Progenitor cell of endocrine pancreas (in vitro differentiated cells): ENCODE data around the gene TPST2. TPM values are rescaled to one million over a fixed set of nuclear protein-coding genes. Genes with fewer than 3 reads are reported as not detected.
"Not testable (repeated sequence)": the region's sequence is repeated elsewhere in the genome, so short reads cannot be mapped to it uniquely, and the experiment has no call there.

Experiments used
- DNase-seq: peaks from one replicate; pipeline ENCODE4 v3.0.0; 2021; ENCODE audit warnings: low spot score; ENCODE audit not compliant: unreplicated experiment
- H3K27ac Mint-ChIP-seq: 2 replicates; pipeline ENCODE4 v1.8.0; 2021; ENCODE audit warnings: mild to moderate bottlenecking, moderate library complexity, mixed read lengths
- H3K27me3 Mint-ChIP-seq: 2 replicates; pipeline ENCODE4 v1.8.0; 2021; ENCODE audit warnings: mixed read lengths
- H3K36me3 Mint-ChIP-seq: 2 replicates; pipeline ENCODE4 v1.8.0; 2022; ENCODE audit warnings: mixed read lengths; ENCODE audit not compliant: insufficient read depth
- H3K4me1 Mint-ChIP-seq: 2 replicates; pipeline ENCODE4 v1.8.0; 2021; ENCODE audit warnings: low read depth, mixed read lengths
- H3K4me3 Mint-ChIP-seq: 2 replicates; pipeline ENCODE4 v1.8.0; 2021; ENCODE audit warnings: low read depth, mild to moderate bottlenecking, moderate library complexity, mixed read lengths
- H3K9me3 Mint-ChIP-seq: 2 replicates; pipeline ENCODE4 v1.8.0; 2021; ENCODE audit warnings: low read depth, mixed read lengths
- total RNA-seq: library from RNA; stranded (reverse); gene quantifications from 2 replicates; pipeline ENCODE4 v1.2.1, GENCODE V29; 2021
- TF ChIP-seq, protein P1 (sequence below): fragments of 200-600 bp; sonication (generic); IDR thresholded peaks from one replicate; pipeline ENCODE4 v1.5.0; 2021; ENCODE audit warnings: antibody characterized with exemption, mild to moderate bottlenecking; ENCODE audit not compliant: unreplicated experiment

TPST2 gene
- total RNA-seq, 1 donor from 2014 or later: 19.1 TPM

DNA sequence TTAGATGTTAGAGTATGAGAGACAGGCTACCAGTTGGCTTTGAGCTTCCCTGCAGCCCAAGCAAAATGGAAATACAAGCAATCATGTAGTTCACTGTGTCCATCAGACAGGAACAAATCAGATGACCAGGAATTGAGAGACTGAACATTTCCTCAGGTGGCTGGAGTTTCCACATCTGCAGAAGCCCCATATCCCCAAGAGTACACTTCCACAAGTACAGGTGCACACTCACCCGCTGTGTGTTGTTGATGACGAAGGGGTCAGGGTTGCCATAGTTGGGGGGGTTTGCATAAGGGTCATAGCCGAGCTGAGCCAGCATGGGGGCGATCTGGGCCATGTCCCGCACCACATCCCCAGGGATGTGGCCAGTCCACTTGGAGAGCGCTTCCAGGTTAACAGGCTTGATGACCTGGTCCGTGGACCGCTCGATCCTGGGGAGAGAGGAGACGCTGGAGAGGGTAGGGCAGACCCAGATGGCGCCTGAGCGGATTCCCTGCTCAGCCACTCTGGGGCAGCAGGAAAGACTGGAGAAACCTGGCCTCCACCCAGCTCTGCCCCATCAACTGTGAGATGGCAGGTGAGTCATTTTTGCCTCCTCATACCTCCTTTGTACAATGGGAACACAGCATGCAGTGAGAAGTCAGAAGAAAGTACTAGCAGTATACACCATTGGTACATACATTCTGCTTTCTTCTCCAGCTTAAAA is 53.7 kb downstream of the TPST2 start:
- H3K4me3 Mint-ChIP-seq: no peak overlapping the region
- no peak overlapping the region for H3K27ac Mint-ChIP-seq
- H3K36me3 Mint-ChIP-seq: peaks cover 2% of the 10 kb centered on the region
- H3K27me3 Mint-ChIP-seq: no peaks in the 10 kb centered on the region
- TF ChIP-seq, protein P1, sequence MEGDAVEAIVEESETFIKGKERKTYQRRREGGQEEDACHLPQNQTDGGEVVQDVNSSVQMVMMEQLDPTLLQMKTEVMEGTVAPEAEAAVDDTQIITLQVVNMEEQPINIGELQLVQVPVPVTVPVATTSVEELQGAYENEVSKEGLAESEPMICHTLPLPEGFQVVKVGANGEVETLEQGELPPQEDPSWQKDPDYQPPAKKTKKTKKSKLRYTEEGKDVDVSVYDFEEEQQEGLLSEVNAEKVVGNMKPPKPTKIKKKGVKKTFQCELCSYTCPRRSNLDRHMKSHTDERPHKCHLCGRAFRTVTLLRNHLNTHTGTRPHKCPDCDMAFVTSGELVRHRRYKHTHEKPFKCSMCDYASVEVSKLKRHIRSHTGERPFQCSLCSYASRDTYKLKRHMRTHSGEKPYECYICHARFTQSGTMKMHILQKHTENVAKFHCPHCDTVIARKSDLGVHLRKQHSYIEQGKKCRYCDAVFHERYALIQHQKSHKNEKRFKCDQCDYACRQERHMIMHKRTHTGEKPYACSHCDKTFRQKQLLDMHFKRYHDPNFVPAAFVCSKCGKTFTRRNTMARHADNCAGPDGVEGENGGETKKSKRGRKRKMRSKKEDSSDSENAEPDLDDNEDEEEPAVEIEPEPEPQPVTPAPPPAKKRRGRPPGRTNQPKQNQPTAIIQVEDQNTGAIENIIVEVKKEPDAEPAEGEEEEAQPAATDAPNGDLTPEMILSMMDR: no peak
- no peaks in the 10 kb centered on the region for H3K4me1 Mint-ChIP-seq
- H3K9me3 Mint-ChIP-seq: no peaks in the 10 kb centered on the region
- no peak for DNase-seq

DNA sequence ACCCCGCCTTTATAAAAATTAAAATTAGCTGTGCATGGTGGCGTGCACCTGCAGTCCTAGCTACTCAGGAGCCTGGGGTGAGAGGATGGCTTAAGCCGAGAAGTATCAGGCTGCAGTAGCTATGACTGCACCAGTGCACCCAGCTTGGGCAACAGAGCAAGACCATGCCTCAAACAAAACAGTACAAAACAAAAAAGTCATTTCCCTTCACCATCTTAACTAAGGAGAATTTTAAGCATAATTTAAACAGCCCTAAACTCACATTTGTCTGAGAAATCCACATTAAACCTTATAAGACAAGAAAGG is 54.4 kb downstream of the TPST2 start:
- H3K27me3 Mint-ChIP-seq: no peaks in the 10 kb centered on the region
- no peaks in the 10 kb centered on the region for H3K9me3 Mint-ChIP-seq
- H3K27ac Mint-ChIP-seq: no peak overlapping the region
- H3K4me1 Mint-ChIP-seq: no peaks in the 10 kb centered on the region
- DNase-seq: no peak
- TF ChIP-seq, protein P1: no peak
- H3K4me3 Mint-ChIP-seq: no peak overlapping the region
- peaks cover 2% of the 10 kb centered on the region for H3K36me3 Mint-ChIP-seq

DNA sequence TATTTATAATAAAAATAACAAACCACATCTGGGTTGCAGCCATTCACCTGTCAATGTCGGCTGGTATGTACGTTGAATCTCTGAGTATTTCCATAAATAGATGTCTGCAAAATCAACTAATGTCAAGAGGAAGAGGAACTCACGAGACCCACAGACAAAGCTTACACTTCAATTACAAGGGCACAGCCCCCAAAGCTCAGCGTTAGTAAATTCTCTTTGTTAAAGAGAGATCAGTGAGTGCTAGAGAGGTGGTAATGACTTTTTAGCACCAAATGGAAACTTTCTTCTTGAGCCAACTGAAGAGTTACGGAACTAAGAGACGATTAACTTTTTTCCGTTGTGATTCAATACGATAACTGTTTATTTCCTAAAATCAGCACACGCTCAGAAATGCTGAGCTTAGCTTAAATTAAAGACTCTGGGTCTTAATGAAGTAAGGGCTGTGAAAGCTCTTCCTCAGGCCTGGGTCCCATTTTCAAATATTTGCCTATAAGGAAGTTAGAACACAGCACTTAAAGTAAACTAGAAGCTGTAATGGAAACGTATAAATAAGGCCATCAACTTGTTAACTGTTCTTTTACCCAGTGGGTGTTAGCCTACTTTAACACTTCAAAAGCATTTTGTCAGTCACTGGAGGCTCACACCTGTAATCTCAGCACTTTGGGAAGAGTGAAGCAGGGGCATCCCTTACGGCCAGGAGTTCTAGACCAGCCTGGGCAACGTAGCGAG is 54.9 kb downstream of the TPST2 start:
- peak overlapping the region; percentile 78 for H3K27ac Mint-ChIP-seq
- DNase-seq: no peak
- H3K27me3 Mint-ChIP-seq: no peaks in the 10 kb centered on the region
- TF ChIP-seq, protein P1: no peak
- peaks cover 2% of the 10 kb centered on the region for H3K36me3 Mint-ChIP-seq
- no peaks in the 10 kb centered on the region for H3K9me3 Mint-ChIP-seq
- no peak overlapping the region for H3K4me3 Mint-ChIP-seq
- H3K4me1 Mint-ChIP-seq: no peaks in the 10 kb centered on the region

DNA sequence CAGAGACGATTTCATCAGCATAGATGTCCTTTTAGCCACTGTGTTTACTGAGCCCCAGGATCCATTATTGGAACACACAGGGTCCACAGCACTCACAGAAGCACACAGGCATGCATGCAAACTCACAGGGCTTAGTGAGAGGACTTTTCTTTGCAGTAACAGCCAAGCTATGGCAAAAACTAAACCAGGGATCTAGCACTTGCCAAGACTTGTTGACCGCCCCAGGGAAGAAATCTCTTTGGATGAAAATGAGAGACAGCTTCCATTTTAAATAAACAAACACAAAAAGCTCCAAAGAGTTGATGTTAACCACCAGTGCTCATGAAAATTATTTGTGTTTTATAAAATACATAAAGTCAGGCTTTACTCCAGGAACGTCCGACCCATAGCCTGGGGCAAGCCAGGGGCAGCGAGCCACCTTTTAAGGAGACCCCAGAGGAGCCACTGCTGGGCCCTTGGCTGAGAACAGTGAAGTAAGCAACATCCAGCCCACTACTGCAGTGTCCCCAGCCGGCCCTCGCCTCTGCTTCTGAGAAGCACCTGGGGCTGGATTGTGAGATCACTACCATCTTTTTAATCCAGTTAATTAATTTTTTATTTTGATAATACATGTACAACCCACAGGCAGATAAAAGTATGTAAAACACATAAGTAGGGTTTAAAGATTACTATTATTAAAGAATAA is 55.6 kb downstream of the TPST2 start:
- TF ChIP-seq, protein P1: no peak
- Mint-ChIP-seq H3K36me3 (peaks cover 2% of the 10 kb centered on the region), H3K27ac (no peak overlapping the region), H3K4me1 (no peaks in the 10 kb centered on the region), H3K9me3 (no peaks in the 10 kb centered on the region), H3K4me3 (no peak overlapping the region), H3K27me3 (no peaks in the 10 kb centered on the region)
- DNase-seq: no peak

DNA sequence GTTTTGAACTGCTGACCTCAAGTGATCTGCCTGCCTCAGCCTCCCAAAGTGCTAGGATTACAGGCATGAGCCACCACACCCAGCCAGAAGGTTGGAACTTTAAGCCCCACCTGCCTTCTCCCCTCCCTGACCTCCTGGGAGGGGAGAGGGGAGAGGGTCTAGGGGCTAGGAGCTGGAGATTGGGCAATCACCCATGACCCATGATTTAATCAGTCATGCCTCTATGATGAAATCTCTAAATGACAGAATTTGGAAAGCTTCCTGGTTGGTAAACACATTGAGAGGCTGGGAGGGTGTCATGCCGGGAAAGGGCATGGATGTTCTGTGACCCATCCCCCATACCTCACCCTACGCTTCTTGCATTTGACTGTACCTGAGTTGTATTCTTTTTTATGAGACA is 60.6 kb downstream of the TPST2 start:
- H3K4me3 Mint-ChIP-seq: no peak overlapping the region
- TF ChIP-seq, protein P1: no peak
- no peaks in the 10 kb centered on the region for H3K9me3 Mint-ChIP-seq
- H3K27ac Mint-ChIP-seq: no peak overlapping the region
- H3K4me1 Mint-ChIP-seq: no peaks in the 10 kb centered on the region
- no peaks in the 10 kb centered on the region for H3K27me3 Mint-ChIP-seq
- H3K36me3 Mint-ChIP-seq: no peaks in the 10 kb centered on the region
- DNase-seq: no peak

DNA sequence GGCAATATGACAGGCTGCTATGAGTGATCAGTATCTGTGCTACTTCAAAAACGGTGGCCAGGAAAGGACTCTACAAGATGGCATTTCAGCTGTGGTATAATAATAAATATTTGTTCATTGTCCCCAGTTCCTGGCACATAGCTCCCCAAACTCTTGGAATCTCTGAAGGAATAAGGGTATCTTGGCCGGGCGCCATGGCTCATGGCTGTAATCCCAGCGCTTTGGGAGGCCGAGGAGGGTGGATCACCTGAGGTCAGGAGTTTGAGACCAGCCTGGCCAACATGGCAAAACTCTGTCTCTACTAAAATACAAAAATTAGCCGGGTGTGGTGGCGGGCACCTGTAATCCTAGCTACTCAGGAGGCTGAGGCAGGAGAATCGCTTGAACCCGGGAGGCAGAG is 61.4 kb downstream of the TPST2 start:
- not testable (repeated sequence) for H3K4me3 Mint-ChIP-seq, H3K27me3 Mint-ChIP-seq, H3K4me1 Mint-ChIP-seq, H3K36me3 Mint-ChIP-seq, H3K9me3 Mint-ChIP-seq, DNase-seq, H3K27ac Mint-ChIP-seq
